ENCODE measurements around the gene SPATA31D4.
A peak's percentile ranks its signal among the peaks of the same experiment; 100 is the strongest.
"Not testable (repeated sequence)": the region's sequence is repeated elsewhere in the genome, so short reads cannot be mapped to it uniquely, and the experiment has no call there.

The SPATA31D4 gene

DNA sequence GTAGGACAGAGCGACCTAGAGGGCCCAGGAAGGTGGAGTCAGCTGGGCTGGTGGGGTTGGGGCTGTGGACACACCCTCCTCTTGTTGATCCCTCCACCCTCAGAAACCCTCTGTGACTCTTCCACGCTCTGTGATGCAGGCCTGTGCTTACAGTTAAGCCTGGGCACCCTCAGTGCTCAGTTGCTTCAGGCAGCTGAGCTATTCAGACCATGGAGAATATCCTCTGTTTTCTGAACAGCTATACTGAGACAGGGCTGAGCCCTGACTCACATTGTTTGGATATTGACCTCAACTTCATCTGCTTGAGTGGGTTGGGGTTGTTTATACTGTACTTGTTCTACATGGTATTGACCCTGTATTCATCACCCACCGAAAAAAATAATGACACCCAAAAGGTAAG, at the start of gene SPATA31D4:
Gene SPATA31D4 (plus strand): TSS at position 124 of the 400 bp plus-strand sequence. CDS start 86 bp downstream, at position 210.
- DNase-seq (ENCODE audit: low read depth) = not testable (repeated sequence)

- DNase-seq (ENCODE audit: low read depth) = no peak
These were observed 49.7 kb upstream of the SPATA31D4 start for GRCh38 chr9:81878530-81878929.

- no peak for DNase-seq (ENCODE audit: low read depth)
These were observed 48.7 kb upstream of the SPATA31D4 start for GRCh38 chr9:81879501-81879916.

DNA sequence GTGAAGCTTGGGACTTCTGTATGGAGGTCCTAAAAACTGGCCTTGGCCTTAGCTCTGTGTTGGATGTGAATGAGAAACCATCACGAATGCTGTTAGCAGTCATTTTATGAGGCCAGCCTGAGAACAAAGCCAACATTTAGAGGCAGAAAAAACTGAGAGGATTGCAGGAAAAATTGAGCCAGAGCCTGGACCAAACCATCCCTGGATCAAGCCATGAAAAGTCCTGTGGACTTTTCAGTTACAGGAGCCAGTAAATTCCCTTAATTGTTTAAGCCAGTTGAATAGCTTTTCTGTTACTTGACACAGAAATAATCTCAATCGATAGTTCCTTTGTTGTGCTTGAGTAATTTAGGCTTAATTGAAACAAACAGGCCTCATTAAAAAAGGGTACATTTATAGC, 42.6 kb upstream of the SPATA31D4 start:
- DNase-seq (ENCODE audit: low read depth) = no peak

GRCh38 chr9:81886665-81887064, 41.6 kb upstream of the SPATA31D4 start:
- no peak for DNase-seq (ENCODE audit: low read depth)

DNA sequence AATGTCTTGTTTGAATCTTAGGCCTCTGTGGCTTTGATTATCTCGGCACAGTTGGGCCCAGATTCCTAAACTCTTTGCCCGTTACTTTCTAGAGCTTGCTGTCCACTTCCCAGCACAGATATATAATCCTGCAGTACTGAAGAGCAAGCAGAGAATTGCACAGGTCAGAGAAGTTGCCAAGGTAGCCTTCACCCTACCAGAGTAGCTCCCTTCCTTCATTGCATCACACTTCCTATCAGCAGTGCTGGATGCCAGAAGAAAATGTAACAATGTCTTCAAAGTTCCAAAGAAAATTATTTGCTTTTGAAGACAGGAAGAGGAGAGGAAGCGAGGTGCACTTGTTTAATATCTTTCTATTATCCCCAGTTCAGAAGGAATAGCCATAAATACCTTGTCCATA, 38.1 kb upstream of the SPATA31D4 start:
- DNase-seq (ENCODE audit: low read depth) = peak; percentile 54

GRCh38 chr9:81892440-81892839, 35.8 kb upstream of the SPATA31D4 start:
- DNase-seq (ENCODE audit: low read depth) = no peak

GRCh38 chr9:81893929-81894328, 34.3 kb upstream of the SPATA31D4 start:
- peak; percentile 30 for DNase-seq (ENCODE audit: low read depth)

- DNase-seq (ENCODE audit: low read depth) = peak; percentile 21
These were observed 33.3 kb upstream of the SPATA31D4 start for GRCh38 chr9:81894891-81895290.

DNA sequence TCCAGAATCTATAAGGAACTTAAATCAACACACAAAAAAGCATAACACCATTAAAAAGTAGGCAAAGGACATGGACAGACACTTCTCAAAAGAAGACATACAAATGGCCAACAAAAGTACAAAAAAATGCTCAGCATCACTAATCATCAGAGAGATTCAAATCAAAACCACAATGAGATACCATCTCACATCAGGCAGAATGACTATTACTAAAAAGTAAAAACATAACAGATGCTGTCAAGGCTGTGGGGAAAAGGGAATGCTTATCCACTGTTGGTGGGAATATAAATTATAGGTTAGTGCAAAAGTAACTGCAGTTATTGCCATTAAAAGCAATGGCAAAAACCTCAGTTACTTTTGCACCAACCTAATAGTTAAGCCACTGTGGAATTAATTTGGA, 32.2 kb upstream of the SPATA31D4 start:
- peak; percentile 17 for DNase-seq (ENCODE audit: low read depth)

DNA sequence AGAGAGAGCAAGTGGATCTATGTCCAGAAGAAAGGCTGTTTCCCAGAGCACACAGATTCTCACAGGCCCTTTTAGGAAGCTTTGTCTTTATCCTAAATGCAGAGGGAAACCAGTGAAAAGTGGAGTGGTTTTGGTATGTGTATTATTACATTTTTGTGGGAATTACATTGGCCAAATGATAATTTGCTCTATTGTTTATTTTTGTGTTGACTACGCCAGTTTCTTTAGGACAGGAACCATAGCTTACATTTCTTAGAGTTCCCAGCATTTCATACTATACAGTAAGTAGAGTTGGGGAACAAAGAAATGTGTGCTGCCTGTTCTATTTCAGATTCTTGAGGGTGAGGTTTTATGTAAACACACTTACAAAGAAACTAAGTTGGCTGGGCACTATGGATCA, 29.4 kb upstream of the SPATA31D4 start:
- DNase-seq (ENCODE audit: low read depth) = peak; percentile 30

GRCh38 chr9:81902196-81902595, 26.0 kb upstream of the SPATA31D4 start:
- peak; percentile 64 for DNase-seq (ENCODE audit: low read depth)

GRCh38 chr9:81902626-81903025, 25.6 kb upstream of the SPATA31D4 start:
- peak; percentile 61 for DNase-seq (ENCODE audit: low read depth)

DNA sequence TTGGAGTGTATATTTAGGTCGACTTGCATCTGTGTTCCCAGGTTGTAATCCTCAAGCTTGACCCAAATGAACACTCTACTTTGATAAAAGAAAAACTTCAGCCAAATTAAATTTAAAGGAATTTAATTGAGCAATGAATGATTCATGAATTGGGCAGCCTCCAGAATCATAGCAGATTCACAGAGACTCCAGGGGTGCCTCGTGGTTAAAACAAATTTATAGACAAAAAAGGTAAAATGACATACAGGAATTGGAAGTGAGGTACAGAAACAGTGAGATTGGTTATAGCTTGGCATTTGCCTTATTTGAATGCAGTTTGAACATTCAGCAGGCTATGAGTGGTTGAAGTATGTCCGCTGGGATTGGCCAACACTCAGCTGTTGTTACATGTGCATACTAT, 21.6 kb upstream of the SPATA31D4 start:
- peak; percentile 66 for DNase-seq (ENCODE audit: low read depth)

GRCh38 chr9:81912135-81912534, 16.1 kb upstream of the SPATA31D4 start:
- DNase-seq (ENCODE audit: low read depth) = no peak

DNA sequence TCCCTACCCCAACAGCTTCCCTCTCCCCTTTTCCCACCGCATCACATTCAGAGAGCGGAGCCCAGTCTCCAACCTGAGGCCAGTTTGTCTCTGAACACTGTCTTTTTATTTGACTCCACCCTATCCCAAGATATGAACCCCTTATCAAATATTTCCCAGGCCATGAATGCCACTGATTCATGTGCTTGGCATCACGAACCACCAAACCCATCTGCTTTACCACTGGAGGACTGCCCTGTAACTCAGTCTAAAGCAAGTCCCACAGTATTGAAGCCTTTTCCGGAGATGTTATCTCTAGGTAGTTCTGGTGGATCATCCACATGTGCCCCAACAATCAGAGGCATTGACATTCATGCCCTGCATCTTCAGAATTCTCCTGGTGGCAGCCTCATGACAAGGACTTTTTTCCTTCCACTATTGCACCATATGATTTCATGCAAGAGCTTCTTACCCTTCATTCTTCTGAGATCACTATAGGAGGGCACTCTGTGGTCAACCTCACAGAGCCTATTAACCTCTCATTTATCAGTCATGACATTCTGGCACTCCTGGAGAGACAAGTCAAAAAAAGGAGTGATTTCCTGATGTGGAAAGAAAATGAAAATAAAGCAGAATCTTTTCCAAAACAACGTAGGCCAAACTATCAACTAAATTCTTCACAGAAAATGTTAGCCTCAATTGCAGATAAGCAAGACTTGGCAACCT, 12.3 kb upstream of the SPATA31D4 start:
- no peak for DNase-seq (ENCODE audit: low read depth)

GRCh38 chr9:81918507-81918906, 9.7 kb upstream of the SPATA31D4 start:
- DNase-seq (ENCODE audit: low read depth) = not testable (repeated sequence)

- DNase-seq (ENCODE audit: low read depth) = not testable (repeated sequence)
These were observed 1.9 kb downstream of the SPATA31D4 start for GRCh38 chr9:81930147-81930546.

DNA sequence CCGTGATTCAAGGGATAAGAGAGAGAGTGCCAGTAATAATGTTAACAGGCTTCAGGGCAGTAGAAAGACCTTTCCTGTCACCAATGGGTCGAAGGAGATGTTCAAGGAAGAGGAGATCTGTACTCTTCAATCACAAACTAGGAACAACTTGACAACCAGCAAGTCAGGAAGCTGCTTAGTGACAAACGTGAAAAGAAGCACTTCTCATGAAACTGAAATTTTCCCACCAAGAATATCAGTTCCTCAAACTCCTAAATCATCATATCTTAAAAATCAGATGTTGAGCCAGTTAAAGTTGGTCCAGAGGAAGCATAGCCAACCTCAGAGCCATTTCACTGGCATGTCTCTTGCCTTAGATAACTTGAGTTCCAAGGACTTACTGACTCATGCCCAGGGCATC, 5.3 kb downstream of the SPATA31D4 start:
- DNase-seq (ENCODE audit: low read depth) = not testable (repeated sequence)

- DNase-seq (ENCODE audit: low read depth) = not testable (repeated sequence)
These were observed 15.2 kb downstream of the SPATA31D4 start, which contains the start of gene SPATA31D3 for GRCh38 chr9:81943393-81943792. SPATA31D3 (plus strand) TSS chr9:81943500; CDS start chr9:81943586, 86 bp downstream.

- not testable (repeated sequence) for DNase-seq (ENCODE audit: low read depth)
These were observed 20.4 kb downstream of the SPATA31D4 start for GRCh38 chr9:81948650-81949049.

GRCh38 chr9:81953096-81953495, 24.9 kb downstream of the SPATA31D4 start:
- no peak for DNase-seq (ENCODE audit: low read depth)

- DNase-seq (ENCODE audit: low read depth) = no peak
These were observed 27.4 kb downstream of the SPATA31D4 start for GRCh38 chr9:81955625-81956024.

All from iris pigment epithelial cell (primary cell).